ENCODE data around the gene UNC119.
A peak's percentile ranks its signal among the peaks of the same experiment; 100 is the strongest.

The UNC119 gene

GRCh38 chr17:28519236-28519635 is 33.2 kb downstream of the UNC119 start:
- DNase-seq, result no peak

- no peak for DNase-seq
These were observed 33.8 kb downstream of the UNC119 start for GRCh38 chr17:28518578-28518977.

- no peak for DNase-seq
These were observed 34.3 kb downstream of the UNC119 start for GRCh38 chr17:28518132-28518531.

DNA sequence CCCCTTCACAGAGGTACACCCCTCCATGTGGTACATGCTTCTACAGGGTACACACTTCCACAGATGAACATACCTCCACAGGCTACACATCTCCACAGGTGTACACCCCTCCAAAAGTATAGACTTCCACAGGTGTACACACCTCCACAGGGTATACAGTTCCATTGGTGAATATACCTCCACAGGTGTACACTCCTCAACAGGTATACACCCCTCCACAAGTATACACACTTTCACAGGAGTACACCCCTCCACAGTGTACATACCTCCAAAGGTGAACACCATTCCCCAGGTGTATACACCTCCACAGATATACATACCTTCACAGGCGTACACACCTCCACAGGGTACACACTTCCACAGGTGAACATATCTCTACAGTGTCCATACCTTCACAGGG is 36.9 kb downstream of the UNC119 start:
- no peak for DNase-seq

DNA sequence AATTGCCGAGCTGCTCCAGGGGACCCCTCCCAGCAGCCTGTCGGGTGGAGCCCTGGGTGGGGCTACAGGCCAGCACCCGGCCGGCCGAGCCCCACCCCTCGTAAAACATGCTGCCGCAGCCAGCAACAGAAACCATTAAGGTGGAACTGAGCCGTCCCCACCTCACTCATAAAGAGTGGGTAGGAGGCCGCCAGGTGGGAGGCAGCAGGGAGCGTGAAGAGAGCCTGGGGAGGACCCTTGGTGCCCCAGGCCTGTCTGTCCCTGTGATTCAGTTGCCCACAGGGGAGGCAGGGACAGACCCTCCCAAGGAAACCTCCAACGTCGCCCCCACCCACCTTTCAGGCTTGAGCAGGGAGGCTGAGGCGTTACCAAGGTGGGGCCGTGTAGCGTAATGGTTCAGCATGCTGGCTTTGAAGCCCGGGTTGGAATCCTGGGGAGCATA is 37.8 kb downstream of the UNC119 start:
- no peak for DNase-seq

DNA sequence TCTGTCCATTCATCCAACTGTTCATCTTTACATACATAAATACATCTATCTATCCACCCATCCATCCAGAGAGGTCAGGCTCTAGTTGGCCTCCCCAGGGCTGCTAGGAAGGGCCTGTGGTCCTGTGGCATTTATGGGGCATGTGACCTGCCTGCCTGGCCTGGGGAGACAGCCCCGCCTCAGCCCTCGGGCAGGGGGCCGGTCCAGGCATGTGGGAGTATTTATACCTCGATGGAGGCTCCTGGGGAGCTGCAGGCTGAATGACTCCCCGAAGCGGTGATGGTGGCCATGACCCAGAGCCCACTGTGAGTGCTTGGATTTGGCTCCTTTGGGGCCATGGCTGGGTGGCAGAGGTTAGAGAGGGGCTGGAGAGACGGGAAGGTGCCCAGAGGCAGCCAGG is 38.9 kb downstream of the UNC119 start:
- no peak for DNase-seq

- DNase-seq, result no peak
These were observed 40.5 kb downstream of the UNC119 start for GRCh38 chr17:28511858-28512461.

- DNase-seq, result no peak
These were observed 42.6 kb downstream of the UNC119 start for GRCh38 chr17:28509789-28510188.

- DNase-seq, result no peak
These were observed 44.2 kb downstream of the UNC119 start for GRCh38 chr17:28508211-28508724.

- no peak for DNase-seq
These were observed 44.7 kb downstream of the UNC119 start for GRCh38 chr17:28507567-28508203.

DNA sequence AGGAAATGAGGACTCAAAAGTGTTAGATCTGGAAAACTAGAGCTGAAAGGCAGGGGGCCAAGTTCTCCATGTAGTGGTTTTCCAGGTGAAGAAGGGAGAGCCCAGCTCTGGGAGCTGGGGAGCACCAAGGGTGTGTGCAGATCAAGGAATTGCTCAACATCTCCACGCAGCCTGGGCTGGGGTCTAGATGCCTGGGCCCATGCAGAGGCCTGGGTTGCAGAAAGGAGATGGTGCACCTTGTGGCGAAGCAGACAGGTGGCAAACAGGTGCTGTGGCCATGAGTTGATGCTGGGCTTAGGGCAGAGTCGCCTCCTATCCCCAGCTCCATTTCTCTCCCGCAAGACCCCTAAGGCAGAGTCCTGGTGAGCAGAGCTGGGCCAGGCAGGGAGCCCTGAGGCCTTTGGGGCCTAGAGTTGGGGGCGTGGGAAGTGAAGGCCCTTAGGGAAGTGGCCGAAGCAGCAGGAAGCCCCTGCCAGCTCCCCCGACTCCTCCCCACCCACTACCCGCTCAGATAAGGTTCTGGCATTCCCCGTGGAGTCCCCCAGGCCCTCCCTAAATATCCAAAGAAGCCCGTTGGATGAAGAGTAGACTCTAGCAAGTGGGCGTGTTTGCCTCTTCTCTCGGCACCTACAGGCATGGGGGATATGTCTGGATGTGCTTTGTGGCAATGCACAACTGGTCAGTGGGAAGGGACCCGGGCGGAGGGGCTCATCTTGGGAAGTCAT is 45.5 kb downstream of the UNC119 start:
- no peak for DNase-seq

GRCh38 chr17:28505986-28506665 is 46.3 kb downstream of the UNC119 start, which contains the start of gene FOXN1:
Gene FOXN1, plus strand, starts transcription at chr17:28506348. Its CDS starts 17,622 bp downstream, at chr17:28523970.
- DNase-seq, result no peak

DNA sequence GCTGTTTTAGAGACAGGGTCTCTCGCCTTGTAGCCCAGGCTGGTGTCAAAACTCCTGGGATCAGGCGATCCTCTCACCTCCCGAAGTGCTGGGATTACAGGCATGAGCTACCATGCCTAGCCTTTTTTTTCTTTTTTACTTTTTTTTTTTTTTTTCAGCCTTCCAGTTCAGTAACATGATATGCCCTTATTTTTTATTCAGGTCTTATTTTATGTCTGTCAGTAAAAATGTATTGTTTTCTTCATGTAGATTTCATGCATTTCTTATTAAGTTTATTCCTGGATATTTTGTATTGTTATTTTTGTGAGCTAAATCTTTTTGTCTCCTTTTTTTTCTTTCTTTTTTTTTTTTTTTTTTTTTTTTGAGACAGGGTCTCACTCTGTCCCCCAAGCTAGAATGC is 49.0 kb downstream of the UNC119 start:
- no peak for DNase-seq

DNA sequence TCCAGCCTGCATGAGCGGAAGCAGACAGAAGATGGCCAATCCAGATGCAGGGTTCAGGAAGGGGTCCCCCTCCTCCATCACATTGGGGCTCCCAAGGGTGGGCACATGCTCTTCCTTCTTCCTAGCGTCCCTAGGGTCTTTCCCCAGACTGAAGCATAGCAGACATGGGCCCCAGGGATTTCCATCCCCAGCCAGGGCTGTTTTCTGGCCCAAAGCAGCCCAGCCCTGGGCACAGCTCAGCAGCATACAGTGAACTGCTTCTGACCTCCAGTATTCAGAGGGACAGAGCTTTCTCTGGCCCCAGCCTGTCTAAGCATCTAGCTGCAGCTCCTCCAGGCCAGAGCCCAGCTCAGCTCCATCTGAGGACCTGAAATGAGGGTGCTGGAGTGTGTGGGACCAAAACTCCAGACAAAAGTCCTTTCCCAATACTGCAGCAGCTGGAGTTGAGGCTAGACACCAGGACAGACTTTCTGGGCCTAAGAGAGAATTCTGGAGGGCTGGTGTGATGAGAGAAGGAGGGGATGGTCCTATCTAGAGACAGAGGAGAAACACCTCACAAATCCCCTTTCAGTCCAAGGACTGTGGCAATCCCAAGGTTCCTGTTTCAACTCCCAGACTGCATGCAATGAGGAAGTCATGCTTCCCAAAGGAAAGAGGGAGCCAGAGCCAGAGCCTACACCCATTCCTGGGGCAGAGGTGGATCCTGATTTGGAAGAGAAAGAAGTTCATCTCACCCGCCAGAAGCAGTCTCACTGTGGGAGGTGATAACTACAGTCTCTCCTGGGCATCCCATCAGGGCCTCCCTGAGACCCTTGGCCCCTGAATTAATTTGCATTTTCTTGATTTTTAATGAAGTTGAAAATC is 50.8 kb downstream of the UNC119 start:
- DNase-seq, result no peak

- no peak for DNase-seq
These were observed 51.6 kb downstream of the UNC119 start for GRCh38 chr17:28500712-28501379.

- DNase-seq, result no peak
These were observed 52.6 kb downstream of the UNC119 start for GRCh38 chr17:28499684-28500357.

DNA sequence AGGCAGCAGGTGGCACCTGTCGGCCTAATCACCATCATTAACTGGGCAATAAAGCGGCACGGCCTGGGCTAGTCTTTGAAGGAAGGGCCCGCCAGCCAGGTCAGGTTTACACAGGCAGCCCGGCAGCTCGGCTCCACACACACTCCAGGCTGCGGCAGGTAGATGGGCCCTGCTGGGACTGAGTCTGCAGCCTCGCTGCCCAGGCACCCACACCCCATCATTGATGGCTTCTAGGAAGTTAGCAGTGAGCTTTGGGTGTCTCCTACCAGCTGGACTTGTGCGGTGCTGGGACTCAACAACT is 53.1 kb downstream of the UNC119 start:
- DNase-seq, result peak; percentile 60

DNA sequence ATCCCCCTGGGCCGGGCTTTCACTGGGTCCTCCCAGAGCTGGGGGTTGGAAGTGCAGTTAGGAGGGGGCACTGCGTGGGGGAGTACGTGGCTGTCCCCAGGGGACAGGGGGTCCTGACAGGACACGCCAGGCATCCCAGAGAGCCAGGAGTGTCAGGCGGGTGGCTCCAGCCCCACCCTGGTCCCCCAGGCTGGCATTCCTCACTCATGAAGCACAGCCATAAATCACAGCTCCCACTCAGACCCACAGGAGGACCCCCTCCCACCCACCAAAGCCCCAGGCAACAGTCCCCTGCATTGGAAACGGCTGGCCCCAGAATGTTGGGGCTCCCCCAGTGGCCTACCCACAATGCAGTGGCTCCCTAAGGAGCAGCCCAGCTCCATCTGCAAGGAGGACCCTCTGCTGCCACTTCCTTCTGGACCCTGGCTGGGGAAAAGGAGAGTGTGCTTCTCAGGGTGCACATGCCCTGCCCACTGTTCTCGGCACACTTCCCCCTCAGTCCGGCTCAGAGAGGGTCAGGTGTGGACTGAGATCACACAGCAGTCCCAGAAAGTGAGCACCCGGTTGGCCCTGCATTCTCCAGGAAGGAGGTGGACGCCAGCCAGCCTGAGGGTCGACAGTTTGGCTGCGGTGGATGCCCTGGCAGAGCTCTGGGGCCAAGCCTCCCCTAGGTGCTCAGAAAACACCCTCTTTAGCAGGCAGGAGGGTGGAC is 53.6 kb downstream of the UNC119 start:
- DNase-seq, result no peak

GRCh38 chr17:28497931-28498330 is 54.5 kb downstream of the UNC119 start:
- peak; percentile 46 for DNase-seq
